ENCODE results near the gene IL12A. TPM values are rescaled to one million over a fixed set of nuclear protein-coding genes. Genes with fewer than 3 reads are reported as not detected.

IL12A gene
- total and polyA plus RNA-seq, 2 of the 8 experiments (the other 6 are each of a cell fraction or from before 2014, with no cell fraction given), result 0.41 to 0.92 TPM

GRCh38 chr3:159982442-159982974 lies 6.1 kb upstream of the IL12A start:
- FAIRE-seq, result no peak
- 91% methylated on average over 4 of the region's 4 CpGs; no CpG with 5 or more reads in 1 of the 2 experiments for WGBS, 2 experiments (ENCODE audit: extremely low coverage in 1 of 2, insufficient coverage in 1 of 2, insufficient read length in 1 of 2, insufficient replicate concordance in 2 of 2, low coverage in 1 of 2, low lambda C conversion rate in 2 of 2, missing lambda C conversion rate in 1 of 2)
- no peak overlapping the region for H2BK15ac ChIP-seq (ENCODE audit: low read length)
- TF ChIP-seq TEAD4 (IDR thresholded peaks at IDR 0.05; ENCODE audit: low read depth, low read length) (no peak), KDM5A (IDR thresholded peaks at IDR 0.05; ENCODE audit: low read length) (no peak), ASH2L (IDR thresholded peaks at IDR 0.05; ENCODE audit: low read length) (no peak), SP1 (IDR thresholded peaks at IDR 0.05; ENCODE audit: low read depth, low read length) (no peak), RXRA (IDR thresholded peaks at IDR 0.05; ENCODE audit: insufficient read depth, low read depth, low read length) (no peak), KDM1A (IDR thresholded peaks at IDR 0.05; ENCODE audit: borderline replicate concordance, low read length) (no peak), SAP30 (IDR thresholded peaks at IDR 0.05; ENCODE audit: insufficient read depth, insufficient replicate concordance, low read length) (no peak), CHD2 (IDR thresholded peaks at IDR 0.05; ENCODE audit: low read length) (no peak), SIX5 (IDR thresholded peaks at IDR 0.05; ENCODE audit: low read depth, low read length) (no peak)

More at GRCh38 chr3:159982442-159982974, 6.1 kb upstream of the IL12A start:
- Histone ChIP-seq H4K8ac (ENCODE audit: extremely low read depth, insufficient read depth, low read length) (no peak overlapping the region), H3K4me2 (ENCODE audit: insufficient read depth in 1 of 2, low read depth in 2 of 2, low read length in 2 of 2) (no peak overlapping the region), H2BK5ac (ENCODE audit: low read depth, low read length) (no peak overlapping the region), H4K91ac (replicated peaks; ENCODE audit: insufficient read length, low read length) (no peak overlapping the region), H2AFZ (ENCODE audit: low read length) (peak overlapping the region; percentile 71; the same call in 1 of the 2 replicates), H3K4ac (replicated peaks; ENCODE audit: insufficient read length, low read depth, low read length) (no peak overlapping the region), H2BK12ac (ENCODE audit: low read depth, low read length) (no peak overlapping the region), H2BK120ac (replicated peaks; ENCODE audit: low read depth, low read length) (no peak overlapping the region), H3K23me2 (ENCODE audit: low read depth, low read length) (no peaks in the 10 kb centered on the region; the same call in 1 of the 2 replicates), H3K79me1 (ENCODE audit: low read depth, low read length) (no peaks in the 10 kb centered on the region), H4K5ac (ENCODE audit: insufficient read length, low read depth, low read length) (no peak overlapping the region), H3K23ac (ENCODE audit: insufficient read length) (no peak overlapping the region), H3K4me1 (replicated peaks in 1 of 4; ENCODE audit: control insufficient read depth in 3 of 4, insufficient read depth in 4 of 4, low read length in 3 of 4) (no peaks in the 10 kb centered on the region), H3K14ac (ENCODE audit: insufficient read length) (no peak overlapping the region), H3K4me3 (ENCODE audit: extremely low read depth in 1 of 4, insufficient read depth in 2 of 4, low read depth in 3 of 4, low read length in 4 of 4) (no peak overlapping the region), H3K27ac (ENCODE audit: low read depth, low read length) (no peak overlapping the region), H3K27me3 (replicated peaks in 1 of 4; ENCODE audit: control insufficient read depth in 3 of 4, extremely low read depth in 1 of 4, insufficient read depth in 3 of 4, low read length in 3 of 4) (no peaks in the 10 kb centered on the region), H3K36me3 (ENCODE audit: control insufficient read depth in 2 of 4, insufficient read depth in 4 of 4, low read length in 3 of 4) (no peaks in the 10 kb centered on the region), H3K18ac (ENCODE audit: extremely low read depth, low read length) (no peak overlapping the region), H2AK5ac (ENCODE audit: low read depth, low read length) (no peak overlapping the region), H3K79me2 (ENCODE audit: control insufficient read depth in 1 of 2, insufficient read depth in 2 of 2, low read length in 2 of 2) (no peaks in the 10 kb centered on the region), H3K56ac (replicated peaks; ENCODE audit: insufficient read length, low read depth, low read length) (no peak overlapping the region), H3K9me3 (ENCODE audit: insufficient read depth in 2 of 2, low read depth in 1 of 2, low read length in 1 of 2) (no peaks in the 10 kb centered on the region), H3K9ac (replicated peaks in 1 of 4; ENCODE audit: extremely low read depth in 1 of 4, low read depth in 3 of 4, low read length in 3 of 4) (no peak overlapping the region), H4K20me1 (replicated peaks in 1 of 2; ENCODE audit: control insufficient read depth in 1 of 2, insufficient read depth in 2 of 2, low read length in 2 of 2) (no peaks in the 10 kb centered on the region), H2BK20ac (ENCODE audit: low read length) (no peak overlapping the region)
- DNase-seq (ENCODE audit: low read depth in 1 of 2, low spot score in 2 of 2), result no peak
- ChIA-PET POLR2A (ENCODE audit: partially characterized antibody) (interaction anchor here (1.2 kb wide), 1 partner anchor 98 kb away, joined by 3 read pairs; no protein-coding TSS in a partner anchor), CTCF (ENCODE audit: partially characterized antibody) (interaction anchor here (1.0 to 13.1 kb wide), 9 partner anchors 9 to 166 kb away, joined by 3 to 277 read pairs (median 7); no protein-coding TSS in a partner anchor)
